ENCODE measurements around the gene TCERG1L.

The TCERG1L gene

GRCh38 chr10:131320860-131321604 lies 9.5 kb upstream of the TCERG1L start:
- Histone ChIP-seq H3K27ac (no peak overlapping the region), H3K36me3 (no peaks in the 10 kb centered on the region), H3K4me1 (no peaks in the 10 kb centered on the region), H3K27me3 (peaks cover 0 to 4% of the 10 kb centered on the region in 2 donors), H3K4me3 (no peak overlapping the region), H3K9me3 (no peaks in the 10 kb centered on the region)
- TF ChIP-seq CTCF (IDR thresholded peaks at IDR 0.05), result no peak
- intact Hi-C loops (cut with DNase I; ENCODE audit: low total_unique reads), result no loop called here
- no peak for DNase-seq

GRCh38 chr10:131318814-131319213 lies 7.3 kb upstream of the TCERG1L start:
- Histone ChIP-seq H3K9me3 (no peaks in the 10 kb centered on the region), H3K4me1 (no peaks in the 10 kb centered on the region), H3K4me3 (no peak overlapping the region), H3K27ac (no peak overlapping the region), H3K36me3 (no peaks in the 10 kb centered on the region), H3K27me3 (peaks cover 0 to 8% of the 10 kb centered on the region in 2 donors)
- TF ChIP-seq CTCF (IDR thresholded peaks at IDR 0.05), result no peak
- intact Hi-C loops (cut with DNase I; ENCODE audit: low total_unique reads), result no loop called here
- no peak for DNase-seq

- H3K36me3 ChIP-seq, result no peaks in the 10 kb centered on the region
- H3K27ac ChIP-seq, result no peak overlapping the region
- intact Hi-C loops (cut with DNase I; ENCODE audit: low total_unique reads), result no loop called here
- H3K4me3 ChIP-seq, result no peak overlapping the region
- H3K27me3 ChIP-seq, result peaks cover 0 to 13% of the 10 kb centered on the region in 2 donors
- H3K4me1 ChIP-seq, result no peaks in the 10 kb centered on the region
- DNase-seq, result no peak
- no peaks in the 10 kb centered on the region for H3K9me3 ChIP-seq
- no peak for TF ChIP-seq CTCF (IDR thresholded peaks at IDR 0.05)
Observed at GRCh38 chr10:131318291-131318690, 6.8 kb upstream of the TCERG1L start.

- intact Hi-C loops (cut with DNase I; ENCODE audit: low total_unique reads), result no loop called here
- H3K4me3 ChIP-seq, result no peak overlapping the region
Observed at GRCh38 chr10:131316321-131317075, 5.0 kb upstream of the TCERG1L start.

GRCh38 chr10:131315344-131315743 lies 3.8 kb upstream of the TCERG1L start:
- intact Hi-C loops (cut with DNase I; ENCODE audit: low total_unique reads), result no loop called here
- H3K36me3 ChIP-seq, result no peaks in the 10 kb centered on the region
- H3K9me3 ChIP-seq, result no peaks in the 10 kb centered on the region
- H3K4me1 ChIP-seq, result peaks cover 0 to 20% (median 8%) of the 10 kb centered on the region in 4 donors
- no peak overlapping the region for H3K4me3 ChIP-seq
- H3K27me3 ChIP-seq, result peaks cover 0 to 39% of the 10 kb centered on the region in 2 donors
- no peak for TF ChIP-seq CTCF (IDR thresholded peaks at IDR 0.05)
- no peak overlapping the region for H3K27ac ChIP-seq
- no peak for DNase-seq

More at GRCh38 chr10:131316321-131317075, 5.0 kb upstream of the TCERG1L start:
- no peaks in the 10 kb centered on the region for H3K36me3 ChIP-seq
- H3K9me3 ChIP-seq, result no peaks in the 10 kb centered on the region
- TF ChIP-seq CTCF (IDR thresholded peaks at IDR 0.05), result no peak
- peaks cover 0 to 28% of the 10 kb centered on the region in 2 donors for H3K27me3 ChIP-seq
- no peak overlapping the region for H3K27ac ChIP-seq
- no peak for DNase-seq
- H3K4me1 ChIP-seq, result peaks cover 0 to 9% (median 4%) of the 10 kb centered on the region in 4 donors
